Activated T-cell treated with anti-CD3 and anti-CD28 coated beads, Interleukin-2, amount 50 U/mL, for 4 hours (primary cell): ENCODE results near the gene TNK2. TPM values are rescaled to one million over a fixed set of nuclear protein-coding genes. Genes with fewer than 3 reads are reported as not detected.

Experiments used
- ATAC-seq, 2 donors: fragments of 200-7000 bp; cut with Tn5 transposase; one replicate each; pipeline ENCODE4 v1.10.0; 2021
- DNase-seq: peaks from one replicate; pipeline ENCODE4 v3.0.0-alpha.2; 2020
- H3K27me3 Mint-ChIP-seq: one replicate; pipeline ENCODE4 v1.8.0; 2021; ENCODE audit warnings: low read depth, mixed read lengths
- H3K36me3 Mint-ChIP-seq: one replicate; pipeline ENCODE4 v1.8.0; 2022; ENCODE audit warnings: mixed read lengths; ENCODE audit not compliant: insufficient read depth
- H3K4me1 Mint-ChIP-seq: one replicate; pipeline ENCODE4 v1.8.0; 2021; ENCODE audit warnings: low read depth, mixed read lengths
- H3K4me3 Mint-ChIP-seq: one replicate; pipeline ENCODE4 v1.8.0; 2021; ENCODE audit warnings: mild to moderate bottlenecking, moderate library complexity, mixed read lengths
- H3K9me3 Mint-ChIP-seq: one replicate; pipeline ENCODE4 v1.8.0; 2021; ENCODE audit warnings: mixed read lengths
- total RNA-seq, 3 donors: library from RNA; stranded (reverse); gene quantifications; one replicate each; pipeline ENCODE4 v1.2.1, GENCODE V29; 2021

The TNK2 gene
- total RNA-seq, 3 donors from 2014 or later, result 33.3 to 41.2 (median 40.7) TPM

DNA sequence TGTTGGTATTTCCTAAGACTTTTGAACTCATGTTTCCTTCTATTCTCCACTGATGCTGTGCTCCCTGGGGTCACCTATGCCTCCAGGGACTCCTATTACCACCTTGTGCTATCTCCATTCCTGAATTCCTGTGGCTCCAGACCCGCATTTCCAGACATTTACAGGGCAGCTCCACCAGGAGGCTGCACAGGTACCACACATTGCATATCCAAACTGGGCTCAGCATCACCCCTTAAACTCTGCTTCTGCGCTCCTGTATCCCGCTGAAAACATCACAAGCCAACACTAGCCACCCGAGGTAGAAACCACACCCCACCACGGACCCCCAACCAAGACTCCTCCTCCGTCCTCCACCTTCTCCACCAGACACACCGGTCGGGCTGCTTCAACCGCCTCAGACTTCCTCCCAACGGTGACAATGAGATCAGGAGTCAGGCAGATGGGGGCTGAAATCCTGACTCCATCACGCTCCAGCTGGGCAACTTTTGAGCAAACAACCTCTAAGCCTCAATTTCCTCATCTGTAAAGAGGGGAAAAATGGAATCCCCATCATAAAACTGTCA is 10.4 kb downstream of the TNK2 start:
- ATAC-seq (no peak), DNase-seq (no peak)
- Mint-ChIP-seq H3K9me3 (no peaks in the 10 kb centered on the region), H3K36me3 (no peaks in the 10 kb centered on the region), H3K4me3 (peak overlapping the region; percentile 25), H3K27me3 (no peaks in the 10 kb centered on the region), H3K4me1 (peaks cover 68% of the 10 kb centered on the region)

- no peak for ATAC-seq
- Mint-ChIP-seq H3K4me1 (peaks cover 65% of the 10 kb centered on the region), H3K9me3 (no peaks in the 10 kb centered on the region), H3K27me3 (no peaks in the 10 kb centered on the region), H3K36me3 (no peaks in the 10 kb centered on the region), H3K4me3 (peak overlapping the region; percentile 37)
- DNase-seq, result no peak
Observed at GRCh38 chr3:195897081-195897852, 11.1 kb downstream of the TNK2 start.

GRCh38 chr3:195896361-195897080 is 11.8 kb downstream of the TNK2 start:
- peaks cover 59% of the 10 kb centered on the region for H3K4me1 Mint-ChIP-seq
- no peaks in the 10 kb centered on the region for H3K36me3 Mint-ChIP-seq
- H3K27me3 Mint-ChIP-seq, result no peaks in the 10 kb centered on the region
- no peaks in the 10 kb centered on the region for H3K9me3 Mint-ChIP-seq
- peak overlapping the region; percentile 84 for H3K4me3 Mint-ChIP-seq
- no peak for DNase-seq
- ATAC-seq, result peak in 1 of 2 donors; percentile 6

DNA sequence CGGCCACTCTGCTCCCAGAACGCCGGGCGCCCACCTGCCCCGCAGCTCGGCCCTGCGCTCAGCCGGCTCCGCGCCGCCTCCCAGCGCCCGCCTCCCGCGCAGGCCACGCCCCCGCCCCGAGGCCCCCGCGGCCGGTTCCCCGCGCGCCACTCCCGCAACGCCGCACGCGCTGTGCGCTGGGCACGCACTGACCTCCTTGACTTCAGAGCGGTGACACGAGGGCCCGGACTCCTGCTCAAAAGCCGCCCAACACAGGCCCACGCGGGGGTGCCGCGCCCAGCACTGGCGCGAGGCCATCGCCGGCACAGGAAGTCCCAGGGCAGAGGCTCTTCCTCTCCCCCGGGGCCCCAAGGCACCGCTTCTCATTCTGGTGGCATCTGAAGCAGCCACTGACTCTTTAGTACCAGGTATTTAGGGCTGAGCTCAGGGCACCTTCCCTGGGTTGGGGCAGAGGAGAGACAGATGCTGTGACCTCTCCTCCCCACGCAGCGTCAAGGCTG is 12.4 kb downstream of the TNK2 start:
- peaks cover 53% of the 10 kb centered on the region for H3K4me1 Mint-ChIP-seq
- H3K9me3 Mint-ChIP-seq, result no peaks in the 10 kb centered on the region
- ATAC-seq, result peak; percentile 70 to 72
- H3K27me3 Mint-ChIP-seq, result no peaks in the 10 kb centered on the region
- H3K36me3 Mint-ChIP-seq, result no peaks in the 10 kb centered on the region
- DNase-seq, result peak; percentile 44
- peak overlapping the region; percentile 90 for H3K4me3 Mint-ChIP-seq

DNA sequence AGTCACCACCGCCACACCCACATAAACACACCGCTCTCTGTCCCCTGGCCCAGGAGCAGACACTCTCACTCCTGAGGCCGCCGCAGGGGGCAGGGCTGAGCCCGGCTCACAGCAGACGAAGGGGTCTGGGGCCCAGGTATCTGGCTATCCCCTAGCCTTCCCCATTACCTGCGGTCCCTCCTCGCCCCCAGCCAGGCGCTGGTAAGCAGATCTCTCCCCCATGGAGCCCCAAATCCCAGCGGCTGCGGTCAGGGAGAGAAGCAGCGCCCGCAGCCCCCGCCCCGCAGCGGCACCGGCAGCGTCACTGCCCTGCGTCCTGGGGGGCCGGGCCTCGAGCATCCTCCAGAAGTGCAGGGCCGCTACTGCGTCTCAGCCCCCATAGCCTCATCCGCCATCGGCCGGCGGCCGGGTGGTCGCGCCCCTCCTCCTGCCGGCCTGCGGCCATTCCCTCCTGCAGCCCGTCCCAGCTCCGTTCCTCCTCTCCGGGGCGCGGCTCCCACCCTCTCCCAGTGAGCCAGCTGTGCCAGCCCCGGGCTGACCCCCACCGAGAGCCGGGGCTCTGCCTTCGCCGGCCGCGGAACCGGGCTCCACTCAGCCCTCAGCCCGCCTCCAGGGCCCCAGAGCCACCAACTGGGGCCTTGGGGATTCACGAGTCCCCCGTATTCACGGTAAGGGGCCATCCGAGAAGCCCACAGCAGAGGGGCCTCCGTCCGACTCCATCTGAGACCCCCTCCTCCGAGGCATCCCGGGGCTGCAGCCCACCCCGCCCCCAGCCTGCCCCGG is 13.1 kb downstream of the TNK2 start:
- Mint-ChIP-seq H3K4me3 (peak overlapping the region; percentile 90), H3K4me1 (peaks cover 46% of the 10 kb centered on the region), H3K27me3 (no peaks in the 10 kb centered on the region), H3K9me3 (no peaks in the 10 kb centered on the region), H3K36me3 (no peaks in the 10 kb centered on the region)
- peak; percentile 45 for DNase-seq
- peak; percentile 68 to 75 for ATAC-seq

DNA sequence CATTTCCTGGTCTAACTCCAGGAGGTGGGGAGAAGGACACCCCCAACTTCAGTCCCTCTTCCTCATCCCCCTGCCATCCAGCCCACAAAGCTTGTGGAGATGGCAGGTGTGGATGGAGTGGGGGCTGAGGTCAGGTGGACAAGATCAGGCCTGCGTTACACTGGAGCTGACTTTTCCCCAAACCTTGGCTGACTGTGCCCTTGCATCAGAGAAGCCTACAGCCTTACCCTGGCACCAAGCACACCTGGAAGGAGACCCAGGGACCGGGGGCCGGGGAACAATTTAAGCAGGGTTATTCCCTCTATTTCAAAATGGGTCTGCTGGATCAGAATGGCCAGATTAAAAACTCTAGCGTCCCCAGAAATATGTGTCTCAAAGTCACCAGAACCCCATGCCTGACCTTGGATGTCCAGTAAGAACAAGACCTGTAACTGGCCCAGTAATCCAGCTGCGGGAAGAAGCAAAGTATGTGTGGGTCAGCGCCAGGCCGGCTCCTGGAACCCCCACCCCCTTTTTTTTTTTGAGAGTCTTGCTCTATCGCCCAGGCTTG is 14.4 kb downstream of the TNK2 start:
- H3K4me1 Mint-ChIP-seq, result peaks cover 38% of the 10 kb centered on the region
- H3K36me3 Mint-ChIP-seq, result no peaks in the 10 kb centered on the region
- no peaks in the 10 kb centered on the region for H3K9me3 Mint-ChIP-seq
- peak overlapping the region; percentile 90 for H3K4me3 Mint-ChIP-seq
- ATAC-seq (no peak), DNase-seq (no peak)
- H3K27me3 Mint-ChIP-seq, result no peaks in the 10 kb centered on the region

GRCh38 chr3:195893516-195893915 is 14.8 kb downstream of the TNK2 start:
- ATAC-seq (no peak), DNase-seq (no peak)
- Mint-ChIP-seq H3K9me3 (no peaks in the 10 kb centered on the region), H3K4me1 (peaks cover 37% of the 10 kb centered on the region), H3K4me3 (no peak overlapping the region), H3K27me3 (no peaks in the 10 kb centered on the region), H3K36me3 (no peaks in the 10 kb centered on the region)

DNA sequence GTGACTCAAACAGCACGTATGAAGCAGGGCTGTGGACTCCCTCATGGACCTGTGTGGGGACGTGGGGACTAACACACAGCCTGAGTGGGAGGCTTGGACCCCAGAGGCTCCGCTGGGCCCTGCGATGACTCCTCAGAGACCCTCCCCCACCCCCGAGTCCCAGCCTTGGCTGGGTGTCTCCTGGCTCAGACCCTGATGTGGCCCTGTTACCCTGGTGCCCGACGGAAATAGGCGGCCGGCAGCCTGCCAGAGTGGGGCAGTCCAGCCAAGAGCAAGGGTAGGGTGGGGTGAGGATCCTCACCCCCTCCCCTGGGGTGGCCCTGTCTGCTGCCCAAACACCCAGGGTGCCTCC is 15.3 kb downstream of the TNK2 start:
- Mint-ChIP-seq H3K36me3 (no peaks in the 10 kb centered on the region), H3K4me3 (no peak overlapping the region), H3K4me1 (peaks cover 32% of the 10 kb centered on the region), H3K9me3 (no peaks in the 10 kb centered on the region), H3K27me3 (no peaks in the 10 kb centered on the region)
- ATAC-seq (no peak), DNase-seq (no peak)

DNA sequence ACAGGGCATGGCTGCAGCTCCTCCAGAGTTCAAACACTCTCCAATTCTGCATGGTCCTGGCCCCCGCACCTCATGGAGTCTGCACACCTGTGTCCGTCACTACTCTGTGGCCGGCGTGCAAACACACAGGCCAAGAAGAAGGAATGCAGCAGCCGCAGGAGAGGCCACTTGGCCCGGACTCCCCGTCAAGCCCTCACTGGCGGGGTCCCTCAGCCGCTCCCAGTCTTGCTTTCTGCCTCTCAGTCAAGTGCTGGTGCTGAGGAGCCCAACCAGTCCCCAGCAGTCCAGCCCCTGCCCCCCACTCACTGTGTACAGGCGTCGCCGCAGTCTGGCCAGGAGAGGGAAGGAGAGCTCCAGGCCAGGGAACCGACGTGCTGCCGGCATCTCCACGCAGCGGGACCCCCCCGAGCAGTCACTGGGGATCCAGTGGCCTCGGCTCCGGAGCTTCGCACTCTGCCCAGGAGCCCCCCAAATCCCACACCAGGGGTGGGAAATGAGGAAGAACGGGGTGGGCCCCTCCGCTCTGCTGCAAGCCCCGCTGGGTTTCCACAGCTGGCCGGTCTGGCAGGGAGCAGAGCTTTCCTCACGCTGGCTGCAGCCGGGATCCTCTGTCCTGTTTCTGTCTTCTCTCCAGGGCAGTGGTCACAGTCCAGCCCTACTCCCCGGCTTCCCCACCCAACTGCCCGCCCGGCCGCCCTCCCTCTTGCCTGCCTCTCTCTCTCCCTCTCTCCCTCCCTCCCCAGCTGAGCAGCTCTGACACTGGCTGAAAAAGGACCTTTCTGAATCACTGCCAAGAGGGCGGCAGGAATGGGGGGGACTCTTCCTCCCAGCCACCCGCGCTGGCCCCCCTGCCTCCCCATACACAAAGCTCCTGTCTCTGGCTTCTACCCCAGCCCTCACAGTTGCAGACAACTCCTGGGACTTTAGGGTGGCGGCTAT is 16.0 kb downstream of the TNK2 start:
- Mint-ChIP-seq H3K36me3 (peaks cover 4% of the 10 kb centered on the region), H3K4me3 (no peak overlapping the region), H3K9me3 (no peaks in the 10 kb centered on the region), H3K27me3 (no peaks in the 10 kb centered on the region), H3K4me1 (peaks cover 26% of the 10 kb centered on the region)
- DNase-seq, result no peak
- ATAC-seq, result no peak

GRCh38 chr3:195891431-195892104 is 16.8 kb downstream of the TNK2 start:
- Mint-ChIP-seq H3K9me3 (no peaks in the 10 kb centered on the region), H3K27me3 (no peaks in the 10 kb centered on the region), H3K4me1 (peaks cover 18% of the 10 kb centered on the region), H3K4me3 (no peak overlapping the region), H3K36me3 (peaks cover 4% of the 10 kb centered on the region)
- ATAC-seq (no peak), DNase-seq (no peak)

- Mint-ChIP-seq H3K36me3 (peaks cover 6% of the 10 kb centered on the region), H3K4me1 (peaks cover 12% of the 10 kb centered on the region)
Observed at GRCh38 chr3:195889870-195890295, 18.5 kb downstream of the TNK2 start.

DNA sequence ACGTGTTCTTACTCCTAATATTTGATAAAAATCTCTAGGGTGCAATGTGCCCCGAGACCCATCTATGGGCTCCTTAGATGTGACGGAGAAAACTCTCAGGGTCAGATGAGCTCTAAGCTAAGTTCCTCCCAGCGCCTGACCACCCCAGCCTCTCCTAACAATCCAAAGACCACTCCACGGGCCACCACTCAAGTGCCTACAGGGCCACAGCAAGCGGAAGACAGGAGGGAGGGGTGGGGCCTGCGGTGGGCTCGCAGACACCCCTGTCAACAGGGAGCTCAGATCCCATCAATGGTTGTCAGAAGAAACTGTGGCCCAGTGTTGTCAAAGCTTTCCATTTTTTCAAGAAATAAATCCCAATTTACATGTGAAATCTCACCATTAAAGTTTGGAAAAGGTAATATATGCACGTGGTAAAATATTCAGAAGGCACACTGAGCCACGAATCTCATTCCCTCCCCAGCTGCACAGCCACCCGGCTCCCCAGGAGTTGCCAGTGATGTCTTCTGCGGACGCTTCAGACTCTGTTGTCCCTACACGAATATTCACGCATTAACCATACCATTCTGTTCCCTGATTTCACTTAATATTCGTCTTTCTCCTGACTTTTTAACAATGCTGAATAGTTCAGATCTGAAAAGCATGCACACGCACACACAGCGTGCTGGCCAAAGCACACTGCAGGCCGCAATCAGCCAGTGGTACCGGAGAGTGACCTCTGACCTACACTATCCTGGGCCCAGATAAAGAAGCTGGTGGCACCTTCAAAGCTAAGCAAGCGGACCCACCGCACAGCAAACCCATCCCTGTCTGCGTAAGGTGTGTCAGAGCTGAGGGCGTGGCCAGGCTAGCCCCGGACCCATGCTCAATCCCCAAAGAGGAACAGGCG is 19.1 kb downstream of the TNK2 start:
- no peak overlapping the region for H3K4me3 Mint-ChIP-seq
- peaks cover 6% of the 10 kb centered on the region for H3K36me3 Mint-ChIP-seq
- H3K9me3 Mint-ChIP-seq, result no peaks in the 10 kb centered on the region
- no peak for ATAC-seq
- H3K27me3 Mint-ChIP-seq, result no peaks in the 10 kb centered on the region
- peaks cover 7% of the 10 kb centered on the region for H3K4me1 Mint-ChIP-seq
- DNase-seq, result no peak

More at GRCh38 chr3:195889870-195890295, 18.5 kb downstream of the TNK2 start:
- no peaks in the 10 kb centered on the region for H3K9me3 Mint-ChIP-seq
- no peak for ATAC-seq
- no peak for DNase-seq
- no peaks in the 10 kb centered on the region for H3K27me3 Mint-ChIP-seq
- H3K4me3 Mint-ChIP-seq, result no peak overlapping the region
